Muscle layer of duodenum (tissue), 2 donors: ENCODE measurements around the gene COL23A1.

Experiments used
- H3K27ac ChIP-seq: one replicate; pipeline ENCODE4 v1.7.0; 2013; ENCODE audit warnings: mild to moderate bottlenecking, low read length
- H3K27me3 ChIP-seq: one replicate; pipeline ENCODE4 v1.7.0; 2013; ENCODE audit warnings: low read depth, mild to moderate bottlenecking, control low read depth, low read length
- H3K36me3 ChIP-seq, 2 donors: one replicate each; pipeline ENCODE4 v1.7.0; 2013; ENCODE audit warnings: low read length in 2 of 2, control low read depth in 1 of 2, mild to moderate bottlenecking in 1 of 2; ENCODE audit not compliant: insufficient read depth in 2 of 2, control insufficient read depth in 1 of 2
- H3K4me1 ChIP-seq, 2 donors: one replicate each; pipeline ENCODE4 v1.7.0; 2013; ENCODE audit warnings: low read length in 2 of 2, mild to moderate bottlenecking in 2 of 2, control low read depth in 1 of 2, moderate library complexity in 1 of 2; ENCODE audit not compliant: insufficient read depth in 2 of 2, control insufficient read depth in 1 of 2
- H3K4me3 ChIP-seq, 2 donors: one replicate each; pipeline ENCODE4 v1.7.0; 2013; ENCODE audit warnings: low read length in 2 of 2, low read depth in 1 of 2, mild to moderate bottlenecking in 1 of 2
- H3K9me3 ChIP-seq, 2 donors: one replicate each; pipeline ENCODE4 v1.7.0; 2013; ENCODE audit warnings: low read length in 2 of 2, control low read depth in 1 of 2, mild to moderate bottlenecking in 1 of 2; ENCODE audit not compliant: control insufficient read depth in 1 of 2
- donor health status: healthy.

Gene COL23A1

GRCh38 chr5:178351221-178352034 is 238.8 kb downstream of the COL23A1 start:
- no peak overlapping the region for H3K27ac ChIP-seq
- H3K36me3 ChIP-seq, result no peaks in the 10 kb centered on the region
- H3K27me3 ChIP-seq, result no peaks in the 10 kb centered on the region
- H3K9me3 ChIP-seq, result no peaks in the 10 kb centered on the region
- no peak overlapping the region for H3K4me3 ChIP-seq
- H3K4me1 ChIP-seq, result peaks cover 0 to 5% of the 10 kb centered on the region in 2 donors

- H3K4me1 ChIP-seq, result no peaks in the 10 kb centered on the region
- no peaks in the 10 kb centered on the region for H3K36me3 ChIP-seq
- H3K27ac ChIP-seq, result no peak overlapping the region
- no peaks in the 10 kb centered on the region for H3K9me3 ChIP-seq
- H3K27me3 ChIP-seq, result no peaks in the 10 kb centered on the region
- H3K4me3 ChIP-seq, result no peak overlapping the region
Measured at GRCh38 chr5:178350361-178351220, 239.6 kb downstream of the COL23A1 start.

GRCh38 chr5:178349625-178350353 is 240.4 kb downstream of the COL23A1 start:
- no peaks in the 10 kb centered on the region for H3K4me1 ChIP-seq
- no peaks in the 10 kb centered on the region for H3K36me3 ChIP-seq
- no peak overlapping the region for H3K4me3 ChIP-seq
- no peak overlapping the region for H3K27ac ChIP-seq
- H3K9me3 ChIP-seq, result no peaks in the 10 kb centered on the region
- H3K27me3 ChIP-seq, result no peaks in the 10 kb centered on the region

GRCh38 chr5:178349075-178349511 is 241.1 kb downstream of the COL23A1 start:
- Histone ChIP-seq H3K9me3 (no peaks in the 10 kb centered on the region), H3K4me3 (no peak overlapping the region), H3K36me3 (no peaks in the 10 kb centered on the region), H3K27me3 (no peaks in the 10 kb centered on the region), H3K4me1 (no peaks in the 10 kb centered on the region), H3K27ac (no peak overlapping the region)

GRCh38 chr5:178348356-178349074 is 241.7 kb downstream of the COL23A1 start:
- Histone ChIP-seq H3K27ac (no peak overlapping the region), H3K4me1 (no peaks in the 10 kb centered on the region), H3K9me3 (no peaks in the 10 kb centered on the region), H3K36me3 (no peaks in the 10 kb centered on the region), H3K27me3 (no peaks in the 10 kb centered on the region), H3K4me3 (no peak overlapping the region)

- H3K4me3 ChIP-seq, result no peak overlapping the region
- H3K4me1 ChIP-seq, result no peaks in the 10 kb centered on the region
- H3K27me3 ChIP-seq, result no peaks in the 10 kb centered on the region
- no peak overlapping the region for H3K27ac ChIP-seq
- no peaks in the 10 kb centered on the region for H3K36me3 ChIP-seq
- H3K9me3 ChIP-seq, result no peaks in the 10 kb centered on the region
Measured at GRCh38 chr5:178347956-178348355, 242.2 kb downstream of the COL23A1 start.

GRCh38 chr5:178346607-178347334 is 243.4 kb downstream of the COL23A1 start:
- no peaks in the 10 kb centered on the region for H3K27me3 ChIP-seq
- H3K9me3 ChIP-seq, result no peaks in the 10 kb centered on the region
- H3K36me3 ChIP-seq, result no peaks in the 10 kb centered on the region
- no peak overlapping the region for H3K4me3 ChIP-seq
- no peak overlapping the region for H3K27ac ChIP-seq
- H3K4me1 ChIP-seq, result no peaks in the 10 kb centered on the region

GRCh38 chr5:178343306-178343705 is 246.9 kb downstream of the COL23A1 start:
- Histone ChIP-seq H3K9me3 (no peaks in the 10 kb centered on the region), H3K36me3 (no peaks in the 10 kb centered on the region), H3K4me1 (no peaks in the 10 kb centered on the region), H3K4me3 (no peak overlapping the region), H3K27ac (no peak overlapping the region), H3K27me3 (no peaks in the 10 kb centered on the region)

GRCh38 chr5:178341851-178342140 is 248.4 kb downstream of the COL23A1 start:
- no peaks in the 10 kb centered on the region for H3K36me3 ChIP-seq
- no peak overlapping the region for H3K4me3 ChIP-seq

GRCh38 chr5:178341091-178341850 is 248.9 kb downstream of the COL23A1 start:
- Histone ChIP-seq H3K27ac (no peak overlapping the region), H3K9me3 (no peaks in the 10 kb centered on the region), H3K4me3 (no peak overlapping the region), H3K27me3 (no peaks in the 10 kb centered on the region), H3K4me1 (no peaks in the 10 kb centered on the region), H3K36me3 (no peaks in the 10 kb centered on the region)

More at GRCh38 chr5:178341851-178342140, 248.4 kb downstream of the COL23A1 start:
- Histone ChIP-seq H3K27me3 (no peaks in the 10 kb centered on the region), H3K9me3 (no peaks in the 10 kb centered on the region), H3K27ac (no peak overlapping the region), H3K4me1 (no peaks in the 10 kb centered on the region)
